Esophagus muscularis mucosa (tissue), 4 donors: ENCODE measurements around the gene NXPE3. TPM values are rescaled to one million over a fixed set of nuclear protein-coding genes. Genes with fewer than 3 reads are reported as not detected.

Experiments used
- DNase-seq: peaks from one replicate; pipeline ENCODE4 v3.0.0-alpha.2; 2017; ENCODE audit errors: extremely low spot score
- H3K27ac ChIP-seq, 4 donors: fragments of 200-600 bp; sonication (generic); replicated peaks in 1 of 4; 1 replicate in 3 of 4; 2 replicates in 1 of 4; pipeline ENCODE4 v1.5.1; 2016 to 2019; ENCODE audit warnings: mild to moderate bottlenecking in 1 of 4
- H3K27me3 ChIP-seq, 4 donors: fragments of 200-600 bp; sonication (generic); one replicate each; pipeline versions ENCODE4 v1.5.1 to v1.6.0; 2016 to 2019
- H3K36me3 ChIP-seq, 4 donors: fragments of 200-600 bp; sonication (generic); one replicate each; pipeline ENCODE4 v1.5.1; 2016 to 2019
- H3K4me1 ChIP-seq, 4 donors: fragments of 200-600 bp; sonication (generic); one replicate each; pipeline ENCODE4 v1.5.1; 2016 to 2019
- H3K4me3 ChIP-seq, 4 donors: fragments of 200-600 bp; sonication (generic); 1 replicate in 2 of 4; 2 replicates in 2 of 4; pipeline ENCODE4 v1.5.1; 2016 to 2019; ENCODE audit warnings: mild to moderate bottlenecking in 4 of 4, moderate library complexity in 1 of 4
- H3K9me3 ChIP-seq, 4 donors: fragments of 200-600 bp; sonication (generic); 1 replicate in 3 of 4; 2 replicates in 1 of 4; pipeline ENCODE4 v1.5.1; 2016 to 2019
- EP300 ChIP-seq: sonication (generic); formaldehyde crosslinking; IDR thresholded peaks from one replicate; pipeline ENCODE4 v1.6.1; 2017; ENCODE audit warnings: antibody characterized with exemption
- POLR2A ChIP-seq: fragments of 450-650 bp; IDR thresholded peaks from one replicate; pipeline ENCODE4 v1.6.1; 2017; ENCODE audit warnings: antibody characterized with exemption, moderate library complexity, mild to moderate bottlenecking, low read depth
- POLR2AphosphoS5 ChIP-seq, 2 donors: sonication (generic); formaldehyde crosslinking; IDR thresholded peaks; one replicate each; pipeline ENCODE4 v1.6.1; 2017; ENCODE audit warnings: antibody characterized with exemption in 2 of 2
- WGBS: methylation state at CpG from one replicate; pipeline ENCODE4 v1.1.5; 2018; 5-methylcytosine and 5-hydroxymethylcytosine counted together
- intact Hi-C: fragments of 100-400 bp; cut with DNase I; formaldehyde crosslinking; loops from one replicate; pipeline ENCODE4 v1.15.1; 2023
- total RNA-seq, 4 donors: library from RNA; depleted of rRNA; stranded (reverse); fragments of >200 nt; gene quantifications; one replicate each; pipeline versions ENCODE4 v1.1.0 to v1.2.1, GENCODE V29; 2016
- TF ChIP-seq, protein P1 (sequence below), 3 experiments: fragments of 200-600 bp in 2 of 3; fragments of 450-650 bp in 1 of 3; sonication (generic) in 2 of 3; IDR thresholded peaks; one replicate each; pipeline ENCODE4 v1.5.1; 2017 to 2019; ENCODE audit warnings: antibody characterized with exemption in 3 of 3, mild to moderate bottlenecking in 2 of 3, moderate library complexity in 1 of 3

Gene NXPE3
- total RNA-seq, 4 donors from 2014 or later = 12.4 to 19.5 (median 17.8) TPM

DNA sequence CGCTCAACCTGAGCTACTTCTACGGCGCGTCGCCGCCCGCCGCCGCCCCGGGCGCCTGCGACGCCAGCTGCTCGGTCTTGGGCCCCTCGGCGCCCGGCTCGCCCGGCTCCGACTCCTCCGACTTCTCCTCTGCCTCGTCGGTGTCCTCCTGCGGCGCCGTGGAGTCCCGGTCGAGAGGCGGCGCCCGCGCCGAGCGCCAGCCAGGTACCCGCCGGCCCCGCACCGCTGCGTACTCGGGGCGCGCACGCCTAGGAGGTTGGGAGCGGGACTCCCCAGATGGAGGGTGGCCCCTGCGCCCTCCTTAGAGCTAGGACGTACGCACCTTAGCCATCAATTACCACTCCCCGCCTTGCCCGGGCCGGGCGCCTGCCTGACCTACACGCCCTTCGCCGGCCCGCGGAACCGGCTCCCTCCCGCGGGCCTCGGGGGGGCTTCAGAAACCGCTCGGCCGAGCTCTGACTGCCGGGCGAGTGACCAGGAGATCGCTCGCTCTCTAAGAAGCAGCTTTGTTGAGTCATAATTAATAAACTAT, 70.8 kb downstream of the NXPE3 start:
- WGBS = under 1% methylated on average over 53 of the region's 67 CpGs
- H3K27ac ChIP-seq = peak overlapping the region; percentile 98 to 99 (median 98)
- no peaks in the 10 kb centered on the region for H3K27me3 ChIP-seq
- H3K9me3 ChIP-seq = no peaks in the 10 kb centered on the region
- DNase-seq = no peak
- H3K4me1 ChIP-seq = peaks cover 5 to 52% (median 44%) of the 10 kb centered on the region in 4 donors
- intact Hi-C loops = loop anchor here (2.0 to 10.0 kb wide), 3 partner anchors 37 to 375 kb away; no protein-coding TSS in a partner anchor
- peak overlapping the region; percentile 89 to 96 (median 94) for H3K4me3 ChIP-seq
- peaks cover 26 to 33% (median 29%) of the 10 kb centered on the region in 4 donors for H3K36me3 ChIP-seq
- TF ChIP-seq, protein P1, sequence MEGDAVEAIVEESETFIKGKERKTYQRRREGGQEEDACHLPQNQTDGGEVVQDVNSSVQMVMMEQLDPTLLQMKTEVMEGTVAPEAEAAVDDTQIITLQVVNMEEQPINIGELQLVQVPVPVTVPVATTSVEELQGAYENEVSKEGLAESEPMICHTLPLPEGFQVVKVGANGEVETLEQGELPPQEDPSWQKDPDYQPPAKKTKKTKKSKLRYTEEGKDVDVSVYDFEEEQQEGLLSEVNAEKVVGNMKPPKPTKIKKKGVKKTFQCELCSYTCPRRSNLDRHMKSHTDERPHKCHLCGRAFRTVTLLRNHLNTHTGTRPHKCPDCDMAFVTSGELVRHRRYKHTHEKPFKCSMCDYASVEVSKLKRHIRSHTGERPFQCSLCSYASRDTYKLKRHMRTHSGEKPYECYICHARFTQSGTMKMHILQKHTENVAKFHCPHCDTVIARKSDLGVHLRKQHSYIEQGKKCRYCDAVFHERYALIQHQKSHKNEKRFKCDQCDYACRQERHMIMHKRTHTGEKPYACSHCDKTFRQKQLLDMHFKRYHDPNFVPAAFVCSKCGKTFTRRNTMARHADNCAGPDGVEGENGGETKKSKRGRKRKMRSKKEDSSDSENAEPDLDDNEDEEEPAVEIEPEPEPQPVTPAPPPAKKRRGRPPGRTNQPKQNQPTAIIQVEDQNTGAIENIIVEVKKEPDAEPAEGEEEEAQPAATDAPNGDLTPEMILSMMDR (IDR thresholded peaks at IDR 0.05) = no peak
- peak in 1 of 2 donors; percentile 9 for TF ChIP-seq POLR2AphosphoS5 (IDR thresholded peaks at IDR 0.05)

DNA sequence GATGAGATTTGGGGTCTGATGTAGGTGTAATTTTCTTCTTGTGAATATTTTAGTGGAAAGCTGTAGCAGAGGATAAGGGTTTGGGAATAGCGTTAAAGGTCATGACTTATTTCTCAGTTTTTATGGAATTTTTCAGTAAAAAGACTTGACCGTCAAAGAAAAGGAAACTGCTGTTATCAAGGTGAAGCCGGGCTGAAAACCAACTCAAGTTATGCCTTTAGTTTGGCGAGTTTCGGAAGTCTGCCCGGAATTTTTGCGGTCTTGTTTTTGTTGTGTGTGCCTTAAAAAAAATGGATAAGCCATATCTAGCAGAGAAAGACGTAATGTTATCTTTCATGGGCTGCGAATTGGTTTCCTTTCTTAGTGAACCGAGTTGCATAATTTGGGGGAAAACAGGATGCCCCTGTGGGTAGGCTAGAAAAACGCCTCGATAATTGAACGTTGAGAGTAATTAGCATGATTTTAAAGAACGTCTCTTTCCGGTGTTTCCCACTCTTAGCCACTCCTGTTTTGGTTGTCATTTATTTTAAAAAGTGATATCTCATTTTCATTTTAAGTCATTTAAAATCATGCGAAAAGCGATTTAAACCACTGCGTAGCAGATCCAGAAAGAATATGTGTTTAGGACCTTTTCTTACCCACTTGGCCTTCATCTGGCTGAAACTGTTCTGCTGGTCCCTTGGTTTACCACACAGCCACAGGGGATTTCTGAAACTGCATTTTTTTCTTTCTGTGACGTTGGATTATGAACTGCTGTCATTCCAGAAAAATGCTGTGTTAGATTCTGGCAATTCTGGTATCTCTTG, 71.4 kb downstream of the NXPE3 start:
- no peaks in the 10 kb centered on the region for H3K27me3 ChIP-seq
- intact Hi-C loops = loop anchor here (2.0 kb wide), 1 partner anchor 374 kb away; no protein-coding TSS in a partner anchor
- H3K9me3 ChIP-seq = no peaks in the 10 kb centered on the region
- H3K4me1 ChIP-seq = peaks cover 5 to 59% (median 50%) of the 10 kb centered on the region in 4 donors
- TF ChIP-seq POLR2AphosphoS5 (IDR thresholded peaks at IDR 0.05) = peak; percentile 31 to 70
- TF ChIP-seq POLR2A = no peak
- WGBS = 1% methylated on average over 19 of the region's 19 CpGs
- peaks cover 32 to 40% (median 36%) of the 10 kb centered on the region in 4 donors for H3K36me3 ChIP-seq
- peak overlapping the region; percentile 98 to 99 (median 98) for H3K27ac ChIP-seq
- DNase-seq = no peak
- peak overlapping the region; percentile 89 to 96 (median 94) for H3K4me3 ChIP-seq

DNA sequence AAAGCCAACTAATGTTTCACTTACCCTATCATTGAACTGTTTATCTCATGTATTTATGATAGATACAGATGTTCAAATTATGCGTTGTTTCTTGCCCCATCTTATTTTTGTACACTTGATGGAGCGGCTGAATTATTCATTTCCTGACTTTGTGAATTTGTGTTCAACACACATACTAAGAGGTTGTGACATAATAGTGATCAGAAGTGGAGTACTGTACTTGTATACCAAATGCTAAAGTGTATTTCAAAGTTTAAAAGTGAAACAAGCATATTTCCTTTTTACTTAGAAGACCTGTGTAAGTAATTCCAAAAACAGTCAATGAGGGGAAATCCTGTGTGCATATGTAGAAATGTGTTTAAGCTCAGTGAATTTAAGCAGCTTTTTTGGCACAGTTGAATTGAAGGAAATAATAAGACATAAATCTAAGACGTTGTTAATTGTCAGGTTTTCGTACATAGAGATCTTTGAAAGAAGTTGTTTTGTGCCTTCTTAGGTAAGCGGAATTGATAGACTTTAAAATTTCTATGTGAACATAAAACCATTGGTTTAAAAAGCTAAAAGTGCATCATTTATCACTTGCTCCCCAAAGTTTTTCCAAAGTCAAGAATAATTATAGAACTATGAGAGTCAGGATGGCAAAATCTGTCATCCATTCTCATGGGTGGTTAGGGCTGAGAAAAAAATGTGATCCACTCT, 72.2 kb downstream of the NXPE3 start:
- Histone ChIP-seq H3K4me3 (peak overlapping the region; percentile 89 to 96 (median 94)), H3K4me1 (peaks cover 5 to 66% (median 57%) of the 10 kb centered on the region in 4 donors), H3K36me3 (peaks cover 40 to 47% (median 44%) of the 10 kb centered on the region in 4 donors), H3K27me3 (no peaks in the 10 kb centered on the region), H3K9me3 (no peaks in the 10 kb centered on the region), H3K27ac (peak overlapping the region; percentile 98 to 99 (median 98))
- 27% methylated on average over 5 of the region's 5 CpGs for WGBS
- intact Hi-C loops = loop anchor here (2.0 kb wide), 1 partner anchor 374 kb away; no protein-coding TSS in a partner anchor
- TF ChIP-seq POLR2AphosphoS5 (IDR thresholded peaks at IDR 0.05) (no peak), EP300 (no peak), POLR2A (no peak)
- TF ChIP-seq, protein P1 (IDR thresholded peaks at IDR 0.05) = no peak
- no peak for DNase-seq

DNA sequence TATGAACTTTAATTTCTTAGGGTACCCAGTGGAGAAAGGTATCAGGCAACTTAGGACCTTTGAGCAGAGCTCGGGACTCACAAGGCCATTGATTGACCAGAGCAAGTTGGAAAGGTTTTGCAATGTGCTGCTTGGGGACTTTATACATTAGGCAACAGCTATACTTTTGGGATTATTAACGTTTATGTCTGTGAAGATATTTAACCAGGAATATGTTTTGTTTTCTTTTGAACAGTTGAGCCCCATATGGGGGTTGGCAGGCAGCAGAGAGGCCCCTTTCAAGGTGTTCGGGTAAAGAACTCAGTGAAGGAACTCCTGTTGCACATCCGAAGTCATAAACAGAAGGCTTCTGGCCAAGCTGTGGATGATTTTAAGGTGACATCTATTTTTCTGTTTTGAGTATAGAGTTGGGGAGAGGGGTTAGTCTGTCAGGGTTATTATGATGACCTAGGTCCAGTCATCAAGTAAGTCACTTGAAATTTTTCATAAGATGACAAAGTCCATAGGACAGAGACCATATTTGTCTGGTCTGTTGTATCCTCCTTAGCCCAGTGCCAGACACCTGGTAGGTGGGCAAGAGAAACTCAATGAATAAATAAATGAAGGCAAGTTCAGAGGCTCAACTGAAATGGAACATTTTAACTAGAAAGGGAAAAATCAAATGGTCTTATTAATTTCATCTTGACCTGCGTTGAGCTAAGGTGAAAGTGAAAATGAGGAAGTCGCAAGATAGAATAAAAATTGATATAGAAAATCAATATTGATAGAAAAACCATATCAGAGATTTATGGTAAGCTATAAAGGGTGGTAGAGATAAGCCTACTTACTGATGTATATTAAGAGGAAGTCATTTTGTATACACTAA, 73.1 kb downstream of the NXPE3 start:
- Histone ChIP-seq H3K27ac (peak overlapping the region; percentile 98 to 99 (median 98)), H3K4me3 (peak overlapping the region; percentile 89 to 96 (median 94)), H3K4me1 (peaks cover 5 to 73% (median 65%) of the 10 kb centered on the region in 4 donors), H3K36me3 (peaks cover 49 to 56% (median 52%) of the 10 kb centered on the region in 4 donors), H3K27me3 (no peaks in the 10 kb centered on the region), H3K9me3 (no peaks in the 10 kb centered on the region)
- intact Hi-C loops = loop anchor here (2.0 kb wide), 1 partner anchor 373 kb away; no protein-coding TSS in a partner anchor
- TF ChIP-seq POLR2AphosphoS5 (IDR thresholded peaks at IDR 0.05) (no peak), EP300 (no peak), POLR2A (no peak)
- TF ChIP-seq, protein P1 (IDR thresholded peaks at IDR 0.05) = no peak
- DNase-seq = no peak
- WGBS = 64% methylated on average over 6 of the region's 6 CpGs
